HG02588 (cell line): ENCODE data around the gene GCC2.
A peak's percentile ranks its signal among the peaks of the same experiment; 100 is the strongest.
"Not testable (repeated sequence)": the region's sequence is repeated elsewhere in the genome, so short reads cannot be mapped to it uniquely, and the experiment has no call there.

ENCODE experiments used
- ATAC-seq: cut with Tn5 transposase; IDR thresholded peaks from one replicate; pipeline ENCODE4 v1.9.1; 2021; ENCODE audit warnings: mild to moderate bottlenecking, moderate library complexity; ENCODE audit not compliant: unreplicated experiment

Gene GCC2

GRCh38 chr2:108448678-108449409, at the start of gene GCC2:
TSS of gene GCC2 (plus strand) at chr2:108449206. CDS start at chr2:108449275, 69 bp downstream.
- ATAC-seq, result peak; percentile 99

- no peak for ATAC-seq
Observed at GRCh38 chr2:108399479-108399878, 49.5 kb upstream of the GCC2 start.

GRCh38 chr2:108401800-108402199, 47.2 kb upstream of the GCC2 start:
- no peak for ATAC-seq

- ATAC-seq, result no peak
Observed at GRCh38 chr2:108403494-108403893, 45.5 kb upstream of the GCC2 start.

GRCh38 chr2:108404784-108405397, 44.1 kb upstream of the GCC2 start:
- no peak for ATAC-seq

GRCh38 chr2:108407864-108408729, 40.9 kb upstream of the GCC2 start:
- no peak for ATAC-seq

GRCh38 chr2:108409768-108410167, 39.2 kb upstream of the GCC2 start:
- ATAC-seq, result no peak

GRCh38 chr2:108412995-108413710, 35.9 kb upstream of the GCC2 start:
- ATAC-seq, result no peak

- ATAC-seq, result no peak
Observed at GRCh38 chr2:108413711-108414095, 35.3 kb upstream of the GCC2 start.

GRCh38 chr2:108414256-108414876, 34.6 kb upstream of the GCC2 start:
- ATAC-seq, result no peak

- ATAC-seq, result no peak
Observed at GRCh38 chr2:108414945-108415344, 34.1 kb upstream of the GCC2 start.

GRCh38 chr2:108417254-108417653, 31.8 kb upstream of the GCC2 start:
- no peak for ATAC-seq

- ATAC-seq, result no peak
Observed at GRCh38 chr2:108418416-108418815, 30.6 kb upstream of the GCC2 start.

- no peak for ATAC-seq
Observed at GRCh38 chr2:108423067-108423466, 25.9 kb upstream of the GCC2 start.

- no peak for ATAC-seq
Observed at GRCh38 chr2:108423502-108424251, 25.3 kb upstream of the GCC2 start.

GRCh38 chr2:108428286-108429009, 20.6 kb upstream of the GCC2 start:
- ATAC-seq, result no peak

GRCh38 chr2:108435578-108435977, 13.4 kb upstream of the GCC2 start:
- ATAC-seq, result not testable (repeated sequence)

GRCh38 chr2:108436976-108437375, 12.0 kb upstream of the GCC2 start:
- ATAC-seq, result no peak

- no peak for ATAC-seq
Observed at GRCh38 chr2:108441712-108442111, 7.3 kb upstream of the GCC2 start.
